ENCODE results near the gene PNKP.
A peak's percentile ranks its signal among the peaks of the same experiment; 100 is the strongest.

Gene PNKP

DNA sequence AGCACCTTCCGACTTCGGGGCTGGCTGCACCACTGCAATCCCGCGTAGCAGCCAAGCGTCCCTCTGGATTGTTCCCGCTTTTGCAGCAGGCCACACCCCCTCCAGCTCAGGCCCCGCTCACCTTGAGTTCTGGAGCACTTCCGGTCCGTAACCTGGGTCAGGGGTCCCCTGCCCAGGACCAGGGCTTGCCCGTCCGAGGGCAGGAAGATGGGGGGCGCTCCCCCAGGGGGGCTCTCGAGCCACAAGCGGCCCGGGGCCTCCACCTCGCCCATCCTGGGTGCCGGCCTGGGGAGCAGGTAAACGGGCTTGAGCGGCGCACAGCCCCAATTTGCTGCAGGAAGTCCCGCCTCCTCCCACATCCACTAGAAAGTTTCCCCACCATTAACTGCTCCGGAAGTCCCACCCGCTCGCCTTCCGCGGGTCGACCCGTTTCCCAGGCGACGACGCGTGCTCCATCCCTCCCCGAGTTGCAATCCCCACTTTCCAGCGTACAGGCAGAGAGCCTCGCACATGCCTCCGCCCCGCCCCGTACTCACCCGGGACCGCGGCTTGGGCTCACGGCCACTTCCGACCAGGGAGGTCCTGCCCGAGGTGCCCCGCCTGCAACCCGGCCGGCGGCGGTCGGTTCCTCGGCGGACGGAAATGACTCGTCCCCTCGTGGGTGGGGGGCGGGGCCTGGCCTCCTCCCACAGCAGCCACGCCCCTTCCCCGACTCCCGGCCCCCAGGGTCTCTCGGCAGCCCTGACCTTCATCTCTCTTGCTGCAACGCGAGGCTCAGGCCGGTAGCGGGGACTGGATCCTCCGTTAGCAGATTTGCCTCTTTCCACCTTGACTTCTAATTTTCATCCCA lies at the start of gene PNKP:
Gene PNKP (minus strand): TSS at position 644 of the 850 bp plus-strand sequence. CDS start 372 bp downstream, at position 272.
- peak; percentile 91 for DNase-seq (ENCODE audit: low spot score)

GRCh38 chr19:49915271-49915670 lies 47.9 kb upstream of the PNKP start:
- no peak for DNase-seq (ENCODE audit: low spot score)

DNA sequence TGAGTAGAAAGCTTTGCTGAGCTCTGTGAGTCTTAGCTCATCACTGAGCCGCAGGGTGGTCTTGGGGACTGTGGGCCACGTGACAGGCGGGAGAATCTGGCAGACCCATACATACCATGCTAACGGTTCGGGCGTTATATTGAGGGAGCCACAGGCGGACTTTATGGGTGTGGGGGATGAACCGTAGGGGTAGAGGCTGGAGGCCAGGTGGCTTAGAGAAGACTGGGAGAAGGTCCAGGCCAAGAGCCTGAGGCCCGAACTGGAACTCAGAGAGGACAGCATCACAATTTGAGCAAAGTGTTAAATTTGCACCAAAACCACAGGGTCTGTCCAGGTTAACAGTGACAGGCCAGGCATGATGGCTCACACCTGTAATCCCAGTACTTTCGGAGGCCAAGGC lies 46.3 kb upstream of the PNKP start:
- DNase-seq (ENCODE audit: low spot score): no peak

DNA sequence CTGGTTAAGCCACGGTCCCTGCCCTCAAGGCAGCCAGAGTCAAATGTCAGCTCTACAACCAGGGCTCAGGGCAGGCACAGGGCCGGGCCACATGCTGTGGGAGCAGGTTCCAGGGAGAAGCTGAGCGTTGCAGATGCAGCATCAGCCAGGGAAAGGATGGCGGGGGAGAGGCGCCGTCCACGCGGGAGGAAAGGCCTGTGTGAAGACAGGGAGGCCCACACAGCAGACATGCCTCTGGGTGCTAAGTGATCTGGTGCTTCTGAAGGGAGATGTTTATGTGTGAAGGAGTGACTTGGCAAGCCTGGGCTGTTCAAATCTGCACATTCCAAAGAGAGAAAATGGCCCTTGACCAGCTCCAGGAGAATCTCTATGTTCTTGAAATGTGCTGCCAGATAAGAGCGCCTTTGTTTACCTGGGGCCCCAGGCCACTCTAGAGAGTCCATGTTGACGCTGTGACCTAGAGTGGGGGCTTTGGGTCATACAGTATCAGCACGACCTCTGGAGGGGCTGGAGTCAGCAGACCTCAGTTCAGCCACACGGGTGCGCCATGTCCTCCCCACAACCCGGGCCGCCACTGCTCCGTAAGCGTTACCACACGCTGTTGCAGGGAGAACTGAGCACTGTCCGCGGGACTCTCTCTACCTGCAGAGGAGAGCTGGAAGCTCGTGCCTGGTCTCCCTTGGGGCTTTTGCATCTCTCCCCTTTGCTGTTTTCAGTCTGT lies 45.7 kb upstream of the PNKP start:
- no peak for DNase-seq (ENCODE audit: low spot score)

DNA sequence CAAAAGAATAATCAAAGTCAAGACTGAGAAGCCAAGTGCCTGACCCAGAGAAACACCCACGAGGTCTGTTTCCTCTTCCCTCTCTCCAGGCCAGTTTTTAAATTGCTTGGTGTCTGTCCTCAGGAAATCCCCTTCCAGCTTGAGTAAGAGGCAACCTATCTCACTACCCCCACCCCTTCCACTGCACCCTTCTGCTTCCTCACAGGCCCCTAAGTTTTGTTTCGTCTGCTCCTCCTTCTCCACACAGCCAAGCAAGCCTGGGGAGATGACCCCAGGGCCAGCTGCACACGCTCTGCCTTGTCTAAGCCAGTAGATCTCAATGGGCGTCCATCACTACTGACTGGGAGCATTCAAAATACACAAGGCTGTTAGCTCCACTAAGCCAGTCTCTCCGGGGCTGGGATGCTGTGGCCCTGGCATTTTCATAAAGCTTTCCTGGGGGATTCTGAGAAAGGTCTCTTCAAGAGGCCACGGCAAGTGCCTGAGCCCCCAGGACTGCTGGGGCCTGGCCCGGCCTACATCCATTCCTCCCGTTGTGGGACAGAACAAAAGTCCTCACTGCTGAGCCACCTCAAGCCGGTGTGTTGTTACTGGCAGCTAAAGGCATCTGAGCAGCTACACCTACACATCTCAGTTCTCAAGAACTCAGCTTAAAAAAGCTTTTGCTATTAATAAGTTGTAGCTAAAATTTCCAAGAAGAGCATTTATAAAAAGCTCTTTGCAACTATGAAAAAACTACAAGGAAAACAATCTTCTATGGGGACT lies 44.2 kb upstream of the PNKP start:
- DNase-seq (ENCODE audit: low spot score): peak; percentile 61

GRCh38 chr19:49910179-49910578 lies 42.8 kb upstream of the PNKP start:
- DNase-seq (ENCODE audit: low spot score): no peak

DNA sequence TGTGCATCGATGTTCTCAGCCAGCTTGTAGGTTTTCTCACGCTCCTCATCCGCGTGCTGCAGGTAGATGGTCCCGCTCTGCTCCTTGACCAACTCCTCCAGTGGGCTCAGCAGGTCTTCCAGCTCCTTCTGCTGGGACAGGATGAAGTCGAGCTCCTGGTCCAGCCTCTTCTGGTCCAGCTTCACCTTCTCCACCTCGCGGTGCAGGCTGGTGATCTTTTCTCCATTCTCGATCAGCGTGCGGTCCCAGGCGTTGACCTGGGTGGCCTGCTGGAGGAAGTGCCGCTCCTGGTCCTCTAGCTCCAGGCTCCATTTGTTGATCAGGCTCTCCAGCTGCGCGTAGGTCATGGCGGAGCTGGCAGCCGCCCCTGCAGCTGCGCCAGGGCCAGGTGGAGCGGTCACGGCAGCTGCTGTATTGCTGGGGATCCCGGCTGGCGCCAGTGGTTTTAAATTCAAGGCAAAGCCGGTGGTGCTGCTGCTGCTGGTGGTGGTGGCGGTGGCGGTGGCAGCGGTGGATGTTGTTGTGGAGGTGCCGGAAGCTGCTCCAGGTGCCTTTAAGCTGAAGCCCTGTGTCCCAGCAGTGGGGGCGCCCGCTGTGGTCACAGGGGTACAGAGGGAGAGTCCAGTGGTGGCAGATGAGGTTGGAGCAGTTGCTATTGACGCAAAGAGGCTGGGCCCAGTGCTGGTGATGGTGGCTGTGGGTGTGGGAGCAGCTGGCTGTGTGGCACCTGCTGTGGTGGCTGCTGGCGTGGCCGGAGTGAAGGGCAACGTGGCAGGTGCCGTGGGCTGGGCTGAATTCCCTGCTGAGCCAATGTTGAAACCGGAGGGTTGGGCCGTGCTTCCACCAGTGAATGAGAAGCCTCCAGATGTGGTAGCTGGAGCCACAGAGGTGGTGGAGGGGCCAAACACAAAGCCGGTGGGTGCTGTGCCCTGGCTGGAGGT lies 41.4 kb upstream of the PNKP start:
- DNase-seq (ENCODE audit: low spot score): no peak

DNA sequence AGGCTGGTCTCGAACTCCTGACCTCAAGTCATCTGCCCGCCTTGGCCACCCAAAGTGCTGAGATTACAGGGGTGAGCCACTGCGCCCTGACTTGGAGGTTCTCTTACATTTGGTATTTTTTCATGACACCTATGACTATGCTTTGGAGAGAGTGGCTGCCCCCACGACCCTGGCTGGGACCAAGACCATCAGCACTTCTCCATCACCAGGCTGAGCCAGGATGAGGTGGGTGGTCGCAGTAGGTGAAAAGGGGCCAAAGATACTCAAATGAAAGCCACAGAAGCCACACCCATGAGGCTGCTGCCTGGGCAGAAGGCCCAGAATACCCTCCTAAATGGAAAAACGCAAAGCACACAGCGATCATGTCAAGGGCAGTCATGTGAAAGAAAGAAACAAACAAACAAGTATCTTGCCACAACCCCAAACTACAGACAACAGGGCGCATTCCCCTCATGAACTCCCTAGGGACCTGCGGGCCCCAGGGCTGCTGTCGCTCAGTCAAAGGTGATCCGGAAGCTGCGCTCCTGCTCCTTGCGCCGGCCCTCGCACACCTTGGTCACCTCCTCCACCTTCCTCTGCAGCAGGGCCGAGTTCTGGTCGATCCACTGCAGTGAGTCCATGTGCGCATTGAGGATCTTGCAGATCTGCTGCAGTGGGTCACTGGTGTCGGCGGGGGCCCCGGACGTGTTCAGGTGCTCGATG lies 40.5 kb upstream of the PNKP start:
- DNase-seq (ENCODE audit: low spot score): no peak

GRCh38 chr19:49906879-49907564 lies 39.6 kb upstream of the PNKP start:
- DNase-seq (ENCODE audit: low spot score): no peak

DNA sequence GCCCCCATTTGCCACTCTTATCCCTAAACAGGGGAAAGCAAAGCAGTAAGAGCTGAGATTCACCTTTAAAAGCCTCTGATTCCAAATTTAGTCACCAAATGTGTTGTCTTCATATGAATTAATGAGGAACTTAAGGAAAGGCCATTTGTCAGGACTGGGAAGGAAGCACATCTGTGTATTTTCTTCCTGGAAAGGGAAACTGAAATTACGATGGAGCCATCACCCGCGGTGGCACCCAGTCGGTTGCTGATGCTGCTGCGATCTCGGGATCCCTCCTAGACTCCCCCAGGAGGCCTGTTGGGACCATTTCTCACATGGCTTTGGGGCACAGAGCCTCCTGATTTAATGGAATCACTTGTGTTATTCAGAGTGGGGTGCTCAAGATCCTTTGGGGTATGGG lies 36.8 kb upstream of the PNKP start:
- DNase-seq (ENCODE audit: low spot score): no peak

DNA sequence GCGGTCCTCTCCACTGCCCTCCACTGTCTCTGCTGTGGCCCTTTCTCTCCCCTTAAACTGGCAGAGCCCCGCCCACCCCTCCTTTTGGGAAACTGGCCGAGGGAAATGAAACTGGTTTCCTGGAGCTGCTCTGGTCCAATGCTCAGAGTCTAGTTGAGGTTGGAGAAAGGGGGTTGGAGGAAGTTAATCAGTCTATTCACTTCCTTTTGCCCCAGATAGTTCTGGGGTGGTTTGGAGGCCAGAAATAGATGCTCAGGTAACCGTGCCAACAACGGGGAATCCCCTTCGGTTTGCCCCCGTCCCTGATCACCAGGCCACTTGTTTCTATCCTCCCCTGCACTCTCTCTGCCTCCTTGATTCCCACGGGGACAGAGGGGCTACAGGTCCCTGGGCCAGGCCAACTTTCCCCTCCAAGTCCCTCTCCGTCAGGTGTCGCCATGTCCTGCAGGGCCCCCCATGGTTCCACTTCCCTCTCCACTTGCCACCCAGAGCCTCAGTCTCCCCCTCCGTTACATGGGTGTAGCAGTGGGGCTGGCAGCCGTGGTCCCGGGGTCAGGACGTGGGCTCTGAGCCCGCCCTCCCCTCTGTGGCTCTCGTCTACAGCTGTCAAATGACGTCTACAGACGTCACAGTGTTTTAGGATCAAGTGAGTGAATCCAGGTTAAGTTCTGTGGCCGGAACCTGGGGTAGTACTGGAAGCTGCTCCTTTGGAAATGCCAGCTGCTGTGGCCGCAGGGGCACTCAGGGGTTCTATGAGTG lies 29.7 kb upstream of the PNKP start, which contains the start of gene IL4I1:
Gene IL4I1 (minus strand): TSS at position 25 of the 759 bp plus-strand sequence. CDS start 727 bp downstream, outside the sequence.
- DNase-seq (ENCODE audit: low spot score): peak; percentile 95

DNA sequence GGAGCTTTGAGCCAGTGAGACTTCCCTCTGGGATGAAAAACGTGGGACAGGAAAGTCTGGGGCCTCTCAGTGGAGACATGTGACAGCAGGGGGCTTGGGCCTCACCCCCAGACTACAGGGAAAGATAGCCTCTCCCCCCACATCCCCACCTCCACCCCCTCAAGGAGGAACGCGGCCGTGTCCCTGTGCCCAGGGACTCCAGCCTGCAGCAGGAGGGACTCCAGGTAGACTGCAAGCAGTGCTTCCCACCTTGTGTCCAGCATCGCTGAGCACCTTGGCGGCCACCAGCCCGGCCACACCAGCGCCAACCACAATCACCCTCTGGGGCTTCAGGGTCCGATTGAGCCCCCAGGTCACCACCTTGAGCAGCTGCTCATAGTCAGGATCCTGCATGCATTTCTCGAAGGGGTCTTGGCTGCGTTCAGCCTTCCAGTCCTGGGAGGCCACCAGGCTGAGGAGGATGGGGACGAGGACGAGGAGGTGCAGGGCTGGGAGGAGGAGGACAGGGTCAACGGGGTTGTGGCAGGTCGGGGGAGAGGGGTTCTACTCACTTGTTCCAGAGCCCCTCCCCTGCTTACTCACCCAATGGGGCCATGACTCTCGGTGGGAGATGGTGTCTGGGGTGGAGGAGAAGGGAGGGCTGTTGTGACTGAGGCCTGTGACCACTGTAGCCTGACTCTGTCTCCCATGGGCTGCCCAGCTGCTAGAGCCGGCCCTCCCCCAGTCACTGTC lies 28.4 kb upstream of the PNKP start:
- DNase-seq (ENCODE audit: low spot score): no peak

DNA sequence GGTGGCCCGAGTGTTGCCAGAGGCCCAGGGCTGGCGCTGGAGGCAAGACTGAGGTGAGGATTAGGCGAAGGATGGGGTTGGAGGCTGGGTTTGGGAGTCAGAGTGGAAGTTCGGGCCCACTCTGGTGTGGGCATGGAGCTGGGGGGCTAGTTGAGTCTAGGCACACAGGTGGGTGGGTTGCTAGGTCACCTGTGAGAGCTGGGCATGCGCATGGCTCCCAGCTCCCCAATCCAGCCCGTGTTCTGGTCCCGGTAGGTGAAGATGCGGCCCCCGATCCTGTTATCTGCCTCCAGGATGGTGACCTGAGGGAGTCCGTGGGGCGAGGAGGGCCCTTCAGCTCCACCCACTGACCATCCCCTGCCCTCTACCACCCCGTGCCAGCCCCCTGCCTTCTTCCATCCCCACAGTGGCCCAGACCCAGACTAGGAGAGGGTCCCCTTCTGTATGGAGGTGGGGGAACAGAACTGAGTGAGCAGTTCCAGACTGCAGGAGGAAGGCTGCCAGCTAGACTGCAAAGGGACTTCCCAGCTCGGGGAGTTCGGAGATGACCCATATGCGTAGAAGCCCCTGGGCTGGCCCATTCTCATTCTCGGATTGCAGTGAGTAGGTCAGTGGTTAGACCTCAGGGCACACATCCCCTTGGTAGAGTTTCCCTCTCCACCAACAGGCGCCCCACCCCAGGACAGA lies 27.6 kb upstream of the PNKP start:
- DNase-seq (ENCODE audit: low spot score): no peak

- no peak for DNase-seq (ENCODE audit: low spot score)
Observed at GRCh38 chr19:49894011-49894664, 26.8 kb upstream of the PNKP start.

GRCh38 chr19:49892716-49893115 lies 25.3 kb upstream of the PNKP start:
- DNase-seq (ENCODE audit: low spot score): no peak

- no peak for DNase-seq (ENCODE audit: low spot score)
Observed at GRCh38 chr19:49891393-49891792, 24.0 kb upstream of the PNKP start.
